ENCODE data around the gene FAM120B.

The FAM120B gene

GRCh38 chr6:170287371-170287876 is 19.1 kb upstream of the FAM120B start:
- DNase-seq (ENCODE audit: insufficient read length, low spot score): no peak
- no peak for TF ChIP-seq CTCF (IDR thresholded peaks at IDR 0.05; ENCODE audit: insufficient read depth, missing control alignments)
- no peak for FAIRE-seq

GRCh38 chr6:170288091-170288631 is 18.4 kb upstream of the FAM120B start:
- FAIRE-seq (no peak), DNase-seq (ENCODE audit: insufficient read length, low spot score) (no peak)
- TF ChIP-seq CTCF (IDR thresholded peaks at IDR 0.05; ENCODE audit: insufficient read depth, missing control alignments): no peak

- no peak for TF ChIP-seq CTCF (IDR thresholded peaks at IDR 0.05; ENCODE audit: insufficient read depth, missing control alignments)
- FAIRE-seq (no peak), DNase-seq (ENCODE audit: insufficient read length, low spot score) (no peak)
These were observed 17.7 kb upstream of the FAM120B start for GRCh38 chr6:170288852-170289179.

- FAIRE-seq (no peak), DNase-seq (ENCODE audit: insufficient read length, low spot score) (no peak)
- no peak for TF ChIP-seq CTCF (IDR thresholded peaks at IDR 0.05; ENCODE audit: insufficient read depth, missing control alignments)
These were observed 17.2 kb upstream of the FAM120B start for GRCh38 chr6:170289180-170289931.

DNA sequence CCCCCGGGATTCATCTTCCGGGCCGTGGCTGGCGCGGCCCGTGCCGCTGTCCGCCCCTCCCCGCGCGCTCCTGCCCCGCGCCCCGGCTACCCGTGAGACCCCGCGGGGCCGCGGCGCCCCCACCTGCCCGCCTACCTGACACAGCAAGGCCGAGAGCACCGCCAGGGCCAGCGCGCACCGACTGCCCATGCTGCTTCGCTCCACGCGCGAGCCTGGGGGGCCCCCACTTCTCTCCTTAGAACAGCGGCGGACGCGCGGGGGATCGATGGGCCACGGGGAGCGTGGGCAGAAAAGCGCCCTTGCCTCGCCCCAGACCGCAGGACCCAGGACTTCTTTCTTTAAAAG is 16.6 kb upstream of the FAM120B start:
- FAIRE-seq (no peak), DNase-seq (ENCODE audit: insufficient read length, low spot score) (no peak)
- TF ChIP-seq CTCF (IDR thresholded peaks at IDR 0.05; ENCODE audit: insufficient read depth, missing control alignments): no peak

DNA sequence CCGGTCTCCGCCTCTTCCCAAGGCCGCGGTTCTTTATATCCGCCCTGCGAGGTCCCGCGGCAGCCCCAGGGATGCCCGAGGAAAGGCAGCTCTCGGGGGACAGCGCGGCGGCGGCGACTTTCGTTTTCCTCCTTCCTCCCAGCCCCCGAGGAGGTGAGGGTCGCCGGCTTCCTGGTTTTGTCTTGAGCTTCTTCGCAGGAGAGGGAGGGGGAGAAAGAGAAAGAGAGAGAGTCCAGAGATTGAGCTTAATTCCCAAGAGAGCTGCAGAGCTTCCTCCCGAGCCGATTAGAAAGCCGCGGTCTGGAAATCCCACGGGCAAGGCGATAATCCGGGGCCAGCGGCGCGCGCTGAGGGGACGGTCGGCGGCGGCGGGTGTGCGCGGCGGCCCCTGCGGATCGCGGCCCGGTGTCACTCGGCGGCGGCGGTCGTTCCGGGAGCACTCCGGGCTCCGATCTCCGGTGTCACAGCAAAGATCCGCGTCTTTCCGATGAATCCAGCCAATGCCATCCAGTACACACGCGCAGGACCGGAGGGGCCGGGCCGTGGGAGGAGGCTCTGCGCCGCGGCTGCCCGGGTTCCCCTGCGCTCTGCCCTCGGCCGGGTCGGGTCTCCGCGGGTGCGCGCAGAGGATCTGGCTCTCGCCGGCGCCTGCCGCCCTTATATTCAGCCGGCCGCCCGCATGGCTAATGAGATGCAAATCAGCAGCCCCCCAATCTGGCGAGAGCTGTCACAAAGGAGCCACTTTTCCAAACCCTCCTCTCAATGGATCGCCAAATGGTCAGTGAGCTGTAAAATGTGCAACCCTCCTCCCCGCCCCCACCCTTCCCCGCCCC is 16.0 kb upstream of the FAM120B start, which contains the start of gene DLL1:
TSS of gene DLL1 (minus strand) at position 783 of the 833 bp plus-strand sequence. CDS start 939 bp downstream, outside the sequence.
- FAIRE-seq (no peak), DNase-seq (ENCODE audit: insufficient read length, low spot score) (peak; percentile 80)
- TF ChIP-seq CTCF (IDR thresholded peaks at IDR 0.05; ENCODE audit: insufficient read depth, missing control alignments): no peak

All from D721Med (cell line).